ENCODE measurements around the gene GKN2.
"Not testable (repeated sequence)": the region's sequence is repeated elsewhere in the genome, so short reads cannot be mapped to it uniquely, and the experiment has no call there.

The GKN2 gene

GRCh38 chr2:68918497-68918896 is 34.2 kb downstream of the GKN2 start:
- DNase-seq (ENCODE audit: low read depth) = no peak

GRCh38 chr2:68917034-68917718 is 35.5 kb downstream of the GKN2 start:
- DNase-seq (ENCODE audit: low read depth) = no peak

- no peak for DNase-seq (ENCODE audit: low read depth)
These were observed 36.5 kb downstream of the GKN2 start for GRCh38 chr2:68916226-68916625.

- no peak for DNase-seq (ENCODE audit: low read depth)
These were observed 37.3 kb downstream of the GKN2 start for GRCh38 chr2:68915393-68915792.

- no peak for DNase-seq (ENCODE audit: low read depth)
These were observed 39.3 kb downstream of the GKN2 start for GRCh38 chr2:68913359-68913758.

- no peak for DNase-seq (ENCODE audit: low read depth)
These were observed 40.0 kb downstream of the GKN2 start for GRCh38 chr2:68912732-68913131.

GRCh38 chr2:68912111-68912510 is 40.6 kb downstream of the GKN2 start:
- no peak for DNase-seq (ENCODE audit: low read depth)

GRCh38 chr2:68911709-68912108 is 41.0 kb downstream of the GKN2 start:
- no peak for DNase-seq (ENCODE audit: low read depth)

- no peak for DNase-seq (ENCODE audit: low read depth)
These were observed 41.4 kb downstream of the GKN2 start for GRCh38 chr2:68911246-68911645.

- DNase-seq (ENCODE audit: low read depth) = no peak
These were observed 42.7 kb downstream of the GKN2 start for GRCh38 chr2:68909793-68910674.

- peak; percentile 86 for DNase-seq (ENCODE audit: low read depth)
These were observed 44.2 kb downstream of the GKN2 start for GRCh38 chr2:68908392-68908970.

- no peak for DNase-seq (ENCODE audit: low read depth)
These were observed 44.8 kb downstream of the GKN2 start for GRCh38 chr2:68907920-68908253.

- no peak for DNase-seq (ENCODE audit: low read depth)
These were observed 45.3 kb downstream of the GKN2 start for GRCh38 chr2:68907232-68907919.

GRCh38 chr2:68906716-68907115 is 46.0 kb downstream of the GKN2 start:
- DNase-seq (ENCODE audit: low read depth) = no peak

GRCh38 chr2:68905116-68905515 is 47.6 kb downstream of the GKN2 start:
- DNase-seq (ENCODE audit: low read depth) = no peak

GRCh38 chr2:68901561-68901960 is 51.1 kb downstream of the GKN2 start:
- DNase-seq (ENCODE audit: low read depth) = no peak

- DNase-seq (ENCODE audit: low read depth) = no peak
These were observed 51.5 kb downstream of the GKN2 start for GRCh38 chr2:68901199-68901514.

GRCh38 chr2:68900496-68901198 is 52.0 kb downstream of the GKN2 start:
- no peak for DNase-seq (ENCODE audit: low read depth)

- DNase-seq (ENCODE audit: low read depth) = not testable (repeated sequence)
These were observed 56.7 kb downstream of the GKN2 start for GRCh38 chr2:68895981-68896380.
